LNCAP (cell line): ENCODE measurements around the gene C1orf115.

Experiments used
- TF ChIP-seq, protein P1 (sequence below): fragments of 450-650 bp; IDR thresholded peaks from 2 replicates; pipeline ENCODE4 v1.5.1; 2017; ENCODE audit warnings: mild to moderate bottlenecking

The C1orf115 gene

DNA sequence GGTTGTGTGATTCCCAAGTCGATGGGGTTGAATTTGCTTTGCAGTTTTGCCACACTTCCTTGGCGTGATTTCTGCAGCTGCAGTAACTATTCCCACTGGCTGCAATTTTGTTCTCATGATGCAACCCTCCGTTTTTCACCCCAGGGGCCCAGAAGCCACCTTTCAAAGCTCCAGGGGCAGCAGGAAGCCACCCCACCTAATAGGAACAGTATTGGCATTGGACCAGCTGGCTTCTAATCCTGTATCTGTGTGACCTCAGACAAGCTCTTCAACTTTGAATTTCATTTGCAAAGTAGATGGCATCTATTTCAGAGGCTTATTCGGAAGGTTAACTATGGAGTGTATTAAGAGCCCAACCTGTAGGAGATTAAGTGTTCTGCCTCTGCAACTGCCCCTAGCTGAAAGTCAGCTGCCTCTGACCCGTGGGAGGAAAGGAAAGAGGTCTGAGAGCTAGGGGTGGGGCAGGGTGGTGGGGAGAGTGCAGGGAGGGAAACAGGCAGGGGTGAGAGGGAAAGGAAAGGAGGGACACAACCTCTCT is 12.6 kb downstream of the C1orf115 start:
- TF ChIP-seq, protein P1, sequence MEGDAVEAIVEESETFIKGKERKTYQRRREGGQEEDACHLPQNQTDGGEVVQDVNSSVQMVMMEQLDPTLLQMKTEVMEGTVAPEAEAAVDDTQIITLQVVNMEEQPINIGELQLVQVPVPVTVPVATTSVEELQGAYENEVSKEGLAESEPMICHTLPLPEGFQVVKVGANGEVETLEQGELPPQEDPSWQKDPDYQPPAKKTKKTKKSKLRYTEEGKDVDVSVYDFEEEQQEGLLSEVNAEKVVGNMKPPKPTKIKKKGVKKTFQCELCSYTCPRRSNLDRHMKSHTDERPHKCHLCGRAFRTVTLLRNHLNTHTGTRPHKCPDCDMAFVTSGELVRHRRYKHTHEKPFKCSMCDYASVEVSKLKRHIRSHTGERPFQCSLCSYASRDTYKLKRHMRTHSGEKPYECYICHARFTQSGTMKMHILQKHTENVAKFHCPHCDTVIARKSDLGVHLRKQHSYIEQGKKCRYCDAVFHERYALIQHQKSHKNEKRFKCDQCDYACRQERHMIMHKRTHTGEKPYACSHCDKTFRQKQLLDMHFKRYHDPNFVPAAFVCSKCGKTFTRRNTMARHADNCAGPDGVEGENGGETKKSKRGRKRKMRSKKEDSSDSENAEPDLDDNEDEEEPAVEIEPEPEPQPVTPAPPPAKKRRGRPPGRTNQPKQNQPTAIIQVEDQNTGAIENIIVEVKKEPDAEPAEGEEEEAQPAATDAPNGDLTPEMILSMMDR = no peak

DNA sequence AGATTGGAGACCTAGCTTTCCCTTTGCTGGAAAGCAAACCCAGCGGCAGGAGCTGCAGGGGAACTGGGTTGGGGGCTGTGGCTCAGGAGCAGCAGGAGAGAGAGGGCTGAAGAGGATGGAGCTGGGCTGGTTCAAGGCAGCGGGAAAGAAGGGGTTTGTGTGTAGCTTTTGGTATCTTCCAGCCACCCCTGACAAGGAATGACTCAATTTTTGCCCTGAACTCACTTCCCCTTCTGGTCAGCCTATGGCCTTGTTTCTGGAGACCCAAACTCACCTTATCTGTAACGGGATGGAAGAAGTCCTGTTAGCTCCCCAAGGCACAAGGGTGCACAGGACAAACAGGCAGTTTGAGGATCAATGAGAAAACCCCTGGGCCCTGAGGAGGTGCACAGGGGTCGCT is 13.1 kb downstream of the C1orf115 start:
- TF ChIP-seq, protein P1 = no peak

DNA sequence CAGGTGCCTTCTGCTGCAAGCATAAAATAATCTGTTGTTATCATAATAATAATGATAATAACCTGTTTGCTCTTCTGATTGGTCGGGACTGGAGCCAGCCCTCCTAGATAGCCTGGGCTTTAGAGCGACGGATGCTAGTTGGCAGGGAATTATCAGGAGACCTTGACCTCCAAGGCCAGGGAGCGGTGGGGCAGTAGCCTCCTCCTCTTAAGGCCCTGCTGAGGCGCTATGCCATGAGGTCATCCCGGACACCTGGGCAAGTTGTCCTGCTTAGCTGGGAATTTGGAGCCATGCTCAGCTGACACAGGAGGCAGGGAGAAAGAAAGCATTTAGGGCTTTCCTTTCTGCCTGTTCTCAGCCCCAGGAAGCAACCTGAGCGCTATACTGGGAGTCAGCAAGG is 15.6 kb downstream of the C1orf115 start:
- TF ChIP-seq, protein P1 = no peak

DNA sequence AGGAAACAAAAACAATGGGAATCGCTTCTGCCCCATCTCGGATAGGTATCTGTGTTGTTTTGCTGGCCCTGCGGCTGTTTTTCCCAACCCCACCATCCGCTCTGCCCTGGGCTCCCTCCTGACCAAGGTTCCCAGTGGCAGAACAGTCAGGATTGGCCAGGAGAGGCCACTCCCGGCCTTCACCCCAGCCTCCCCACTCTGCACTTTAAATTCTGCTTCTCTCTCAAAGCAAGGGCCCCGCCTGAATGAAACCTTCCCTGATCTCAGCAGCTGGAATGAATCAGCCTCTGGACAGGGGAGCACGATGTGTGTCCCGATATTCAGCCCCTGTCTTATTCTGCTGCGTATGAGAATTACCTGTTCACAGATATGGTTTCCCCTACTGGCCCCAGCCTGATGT is 16.3 kb downstream of the C1orf115 start:
- TF ChIP-seq, protein P1 = no peak

DNA sequence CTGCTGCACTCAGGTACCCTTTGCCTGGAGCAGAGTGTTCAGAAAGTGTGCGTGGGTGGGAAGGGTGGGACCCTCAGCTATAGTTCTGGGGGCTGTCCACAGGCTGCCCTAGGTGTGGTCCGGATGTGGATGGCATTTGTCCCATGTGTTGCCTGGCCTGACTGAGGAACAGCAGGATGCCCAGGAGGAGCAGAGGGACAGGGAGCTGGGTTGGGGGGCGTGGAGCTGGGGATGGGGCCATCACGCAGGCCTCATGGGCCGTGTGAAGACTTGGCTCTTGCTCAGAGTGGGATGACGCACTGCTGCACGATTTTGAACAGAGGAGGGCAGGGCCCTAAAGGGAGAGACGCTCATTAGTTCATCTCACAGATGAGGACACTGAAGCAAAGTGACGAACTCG is 17.0 kb downstream of the C1orf115 start:
- TF ChIP-seq, protein P1 = no peak

DNA sequence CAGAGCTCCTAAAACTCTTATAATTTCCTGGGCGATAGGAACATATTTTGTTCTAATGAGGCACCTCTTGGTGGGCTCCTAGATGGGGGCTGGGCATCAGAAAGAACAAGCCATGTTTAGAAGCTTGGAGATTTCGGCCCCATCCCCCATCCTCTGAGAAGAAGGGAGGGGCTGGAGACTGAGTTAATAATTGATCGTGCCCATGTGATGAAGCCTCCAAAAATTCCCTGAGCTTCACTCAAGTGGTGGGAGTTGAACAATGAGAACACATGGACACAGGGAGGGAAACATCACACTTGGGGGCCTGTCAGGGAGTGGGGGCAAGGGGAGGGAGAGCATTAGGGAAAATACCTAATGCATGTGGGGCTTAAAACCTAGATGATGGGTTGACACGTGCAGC is 18.1 kb downstream of the C1orf115 start:
- TF ChIP-seq, protein P1 = no peak

DNA sequence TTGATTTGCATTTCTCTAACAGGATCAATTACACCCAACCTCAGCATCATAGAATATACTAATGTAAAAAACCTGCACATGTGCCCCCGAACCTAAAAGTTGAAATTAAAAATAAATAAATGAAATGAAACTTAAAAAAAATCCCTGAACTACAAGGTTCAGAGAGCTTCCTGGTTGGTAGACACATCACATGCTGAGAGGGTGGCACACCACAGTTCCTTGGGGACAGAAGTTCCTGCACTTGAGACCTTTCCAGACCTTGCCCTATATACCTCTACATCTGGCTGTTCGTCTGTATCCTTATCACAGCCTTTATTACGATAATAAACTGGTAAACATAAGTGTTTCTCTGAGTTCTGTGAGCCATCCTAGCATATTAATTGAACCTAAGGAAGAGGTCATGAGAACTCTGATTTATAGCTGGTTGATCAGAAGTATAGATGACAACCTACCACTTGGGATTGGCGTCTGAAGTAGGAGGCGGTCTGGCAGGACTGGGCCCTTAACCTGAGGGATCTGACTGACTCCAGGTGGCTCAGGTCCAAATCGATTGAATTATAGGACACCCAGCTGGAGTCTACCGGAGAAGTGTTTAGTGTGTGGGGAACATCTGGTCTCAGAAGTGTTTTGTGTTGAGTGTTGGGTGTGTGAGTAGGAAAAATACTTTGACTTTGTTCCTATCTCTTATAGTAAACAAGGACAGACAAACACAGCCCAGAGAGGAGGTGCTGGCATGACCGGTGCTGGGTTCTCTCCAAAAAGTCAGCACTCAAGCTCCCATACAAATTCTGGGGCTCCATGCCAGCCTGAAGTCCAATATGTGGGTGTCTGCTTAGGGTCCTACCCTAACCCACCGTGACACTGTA is 19.0 kb downstream of the C1orf115 start:
- TF ChIP-seq, protein P1 = no peak
